Measurements from ENCODE around the gene ATXN7. TPM values are rescaled to one million over a fixed set of nuclear protein-coding genes. Genes with fewer than 3 reads are reported as not detected.

The ATXN7 gene
- total and polyA plus RNA-seq, 4 donors: 4.8 to 46.6 (median 18.0) TPM

- no peak for ATAC-seq (ENCODE audit: insufficient read depth, low FRiP score)
- no peak for TF ChIP-seq CTCF (IDR thresholded peaks at IDR 0.05; ENCODE audit: control extremely low read depth, extremely low read depth)
- 91 to 95% methylated on average over 4 of the region's 4 CpGs for WGBS, 2 donors
Measured at GRCh38 chr3:63910001-63910400, 46.3 kb downstream of the ATXN7 start.

GRCh38 chr3:63910891-63911290 is 47.2 kb downstream of the ATXN7 start:
- Histone ChIP-seq H3K27ac (ENCODE audit: low read depth in 1 of 2, low read length in 1 of 2) (no peak overlapping the region), H3K4me3 (no peak overlapping the region)
- ATAC-seq (ENCODE audit: insufficient read depth, low FRiP score): no peak

More at GRCh38 chr3:63910001-63910400, 46.3 kb downstream of the ATXN7 start:
- no peaks in the 10 kb centered on the region for H3K9me3 ChIP-seq (ENCODE audit: control insufficient read depth in 4 of 4, insufficient read depth in 3 of 4, low read length in 3 of 4)
- H3K9ac ChIP-seq (ENCODE audit: insufficient read depth in 1 of 2, low read length in 2 of 2): no peak overlapping the region
- H3K4me3 ChIP-seq: no peak overlapping the region
- H3K4me1 ChIP-seq (ENCODE audit: control insufficient read depth in 5 of 5, insufficient read depth in 5 of 5, low read length in 5 of 5): peaks cover 3 to 49% (median 19%) of the 10 kb centered on the region in 5 donors
- H3K27me3 ChIP-seq (ENCODE audit: control insufficient read depth in 3 of 3, insufficient read depth in 3 of 3, low read length in 2 of 3): no peaks in the 10 kb centered on the region
- peaks cover 0 to 9% (median 1%) of the 10 kb centered on the region in 4 donors for H3K36me3 ChIP-seq (ENCODE audit: control insufficient read depth in 4 of 4, insufficient read depth in 4 of 4, low read length in 4 of 4)
- DNase-seq: peak in 1 of 3 donors; percentile 8
- H3K27ac ChIP-seq (ENCODE audit: low read depth in 1 of 2, low read length in 1 of 2): no peak overlapping the region

GRCh38 chr3:63911509-63911872 is 47.8 kb downstream of the ATXN7 start:
- H3K9ac ChIP-seq (ENCODE audit: insufficient read depth in 1 of 2, low read length in 2 of 2): peak overlapping the region; percentile 41 to 85
- H3K27me3 ChIP-seq (ENCODE audit: control insufficient read depth in 3 of 3, insufficient read depth in 3 of 3, low read length in 2 of 3): no peaks in the 10 kb centered on the region
- peaks cover 2 to 5% (median 4%) of the 10 kb centered on the region in 4 donors for H3K36me3 ChIP-seq (ENCODE audit: control insufficient read depth in 4 of 4, insufficient read depth in 4 of 4, low read length in 4 of 4)
- peak overlapping the region; percentile 99 for H3K27ac ChIP-seq (ENCODE audit: low read depth in 1 of 2, low read length in 1 of 2)
- H3K4me1 ChIP-seq (ENCODE audit: control insufficient read depth in 5 of 5, insufficient read depth in 5 of 5, low read length in 5 of 5): peaks cover 3 to 49% (median 19%) of the 10 kb centered on the region in 5 donors
- H3K9me3 ChIP-seq (ENCODE audit: control insufficient read depth in 4 of 4, insufficient read depth in 3 of 4, low read length in 3 of 4): no peaks in the 10 kb centered on the region
- TF ChIP-seq CTCF (IDR thresholded peaks at IDR 0.05; ENCODE audit: control extremely low read depth, extremely low read depth): no peak
- DNase-seq (no peak), ATAC-seq (ENCODE audit: insufficient read depth, low FRiP score) (peak; percentile 7)
- peak overlapping the region; percentile 80 for H3K4me3 ChIP-seq
- 0% methylated on average over 18 of the region's 18 CpGs for WGBS, 2 donors

More at GRCh38 chr3:63910891-63911290, 47.2 kb downstream of the ATXN7 start:
- no peaks in the 10 kb centered on the region for H3K9me3 ChIP-seq (ENCODE audit: control insufficient read depth in 4 of 4, insufficient read depth in 3 of 4, low read length in 3 of 4)
- DNase-seq: peak in 1 of 3 donors; percentile 33
- H3K36me3 ChIP-seq (ENCODE audit: control insufficient read depth in 4 of 4, insufficient read depth in 4 of 4, low read length in 4 of 4): peaks cover 2 to 7% (median 3%) of the 10 kb centered on the region in 4 donors
- H3K27me3 ChIP-seq (ENCODE audit: control insufficient read depth in 3 of 3, insufficient read depth in 3 of 3, low read length in 2 of 3): no peaks in the 10 kb centered on the region
- peaks cover 3 to 49% (median 19%) of the 10 kb centered on the region in 5 donors for H3K4me1 ChIP-seq (ENCODE audit: control insufficient read depth in 5 of 5, insufficient read depth in 5 of 5, low read length in 5 of 5)
- no peak for TF ChIP-seq CTCF (IDR thresholded peaks at IDR 0.05; ENCODE audit: control extremely low read depth, extremely low read depth)
- H3K9ac ChIP-seq (ENCODE audit: insufficient read depth in 1 of 2, low read length in 2 of 2): peak overlapping the region; percentile 41 to 85
- 32 to 39% methylated on average over 1 of the region's 1 CpG for WGBS, 2 donors
